Astrocyte (in vitro differentiated cells and primary cell): Measurements from ENCODE around the gene ARID5A.

Experiments
- EZH2 ChIP-seq: IDR thresholded peaks from 2 replicates; pipeline ENCODE4 v1.6.1; 2012; ENCODE audit warnings: mild to moderate bottlenecking, low read length, inconsistent platforms; ENCODE audit not compliant: insufficient read depth
- TF ChIP-seq, protein P1 (sequence below): IDR thresholded peaks from 2 replicates; pipeline ENCODE4 v1.5.1; 2011; ENCODE audit warnings: low read depth, mild to moderate bottlenecking, inconsistent platforms, low read length, moderate library complexity; ENCODE audit not compliant: insufficient read depth

DNA sequence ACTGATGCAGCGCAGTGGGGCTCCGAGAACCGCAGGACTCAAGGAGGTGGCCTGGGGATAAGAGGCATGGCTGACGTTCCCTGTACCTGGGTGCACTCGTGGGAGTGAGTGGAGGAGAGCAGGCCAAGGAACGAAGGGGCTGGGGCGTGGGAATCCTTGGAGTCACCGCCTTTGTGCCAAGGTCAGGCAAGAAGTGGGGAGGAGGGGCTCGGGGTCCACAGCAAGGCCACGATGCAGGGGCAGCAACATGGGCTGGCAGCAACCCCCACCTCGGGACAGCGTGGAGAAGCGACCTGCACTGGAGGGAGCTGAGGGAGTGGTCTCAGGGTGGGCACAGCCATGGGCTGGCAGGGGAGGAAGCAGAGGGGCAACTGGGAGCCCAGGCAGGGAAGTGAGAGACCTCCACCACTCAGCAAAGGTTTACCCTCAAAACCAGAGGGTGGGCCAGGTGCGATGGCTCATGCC, 18.6 kb downstream of the ARID5A start:
- TF ChIP-seq, protein P1, sequence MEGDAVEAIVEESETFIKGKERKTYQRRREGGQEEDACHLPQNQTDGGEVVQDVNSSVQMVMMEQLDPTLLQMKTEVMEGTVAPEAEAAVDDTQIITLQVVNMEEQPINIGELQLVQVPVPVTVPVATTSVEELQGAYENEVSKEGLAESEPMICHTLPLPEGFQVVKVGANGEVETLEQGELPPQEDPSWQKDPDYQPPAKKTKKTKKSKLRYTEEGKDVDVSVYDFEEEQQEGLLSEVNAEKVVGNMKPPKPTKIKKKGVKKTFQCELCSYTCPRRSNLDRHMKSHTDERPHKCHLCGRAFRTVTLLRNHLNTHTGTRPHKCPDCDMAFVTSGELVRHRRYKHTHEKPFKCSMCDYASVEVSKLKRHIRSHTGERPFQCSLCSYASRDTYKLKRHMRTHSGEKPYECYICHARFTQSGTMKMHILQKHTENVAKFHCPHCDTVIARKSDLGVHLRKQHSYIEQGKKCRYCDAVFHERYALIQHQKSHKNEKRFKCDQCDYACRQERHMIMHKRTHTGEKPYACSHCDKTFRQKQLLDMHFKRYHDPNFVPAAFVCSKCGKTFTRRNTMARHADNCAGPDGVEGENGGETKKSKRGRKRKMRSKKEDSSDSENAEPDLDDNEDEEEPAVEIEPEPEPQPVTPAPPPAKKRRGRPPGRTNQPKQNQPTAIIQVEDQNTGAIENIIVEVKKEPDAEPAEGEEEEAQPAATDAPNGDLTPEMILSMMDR: no peak
- TF ChIP-seq EZH2: no peak
